Kidney epithelial cell (primary cell): Measurements from ENCODE around the gene ZNF888. TPM values are rescaled to one million over a fixed set of nuclear protein-coding genes. Genes with fewer than 3 reads are reported as not detected.
"Not testable (repeated sequence)": the region's sequence is repeated elsewhere in the genome, so short reads cannot be mapped to it uniquely, and the experiment has no call there.

ENCODE experiments used
- DNase-seq: peaks from one replicate; pipeline ENCODE4 v3.0.0-alpha.2; 2010; ENCODE audit warnings: low read depth
- H3K27me3 ChIP-seq: 2 replicates; pipeline ENCODE4 v1.6.0; 2011; ENCODE audit warnings: low read length; ENCODE audit not compliant: control insufficient read depth, insufficient read depth
- H3K36me3 ChIP-seq: 2 replicates; pipeline ENCODE4 v1.5.1; 2011; ENCODE audit warnings: low read length; ENCODE audit not compliant: control insufficient read depth, insufficient read depth
- H3K4me3 ChIP-seq: 2 replicates; pipeline ENCODE4 v1.5.1; 2011; ENCODE audit warnings: low read depth, mild to moderate bottlenecking, control low read depth, low read length
- total RNA-seq: library from RNA; depleted of rRNA; stranded (reverse); fragments of >200 nt; gene quantifications from 2 replicates; pipeline ENCODE4 v1.2.3, GENCODE V29; 2015
- TF ChIP-seq, protein P1 (sequence below): IDR thresholded peaks from 2 replicates; pipeline ENCODE4 v1.5.1; 2011; ENCODE audit warnings: mild to moderate bottlenecking, moderate library complexity, low read length, control low read depth, inconsistent platforms; ENCODE audit not compliant: insufficient read depth, poor library complexity, severe bottlenecking

Gene ZNF888
- total RNA-seq, 1 donor from 2014 or later, result 4.3 TPM

GRCh38 chr19:52901842-52902241 is 21.4 kb downstream of the ZNF888 start:
- Histone ChIP-seq H3K36me3 (no peaks in the 10 kb centered on the region), H3K27me3 (no peaks in the 10 kb centered on the region), H3K4me3 (no peak overlapping the region)
- no peak for DNase-seq
- TF ChIP-seq, protein P1, sequence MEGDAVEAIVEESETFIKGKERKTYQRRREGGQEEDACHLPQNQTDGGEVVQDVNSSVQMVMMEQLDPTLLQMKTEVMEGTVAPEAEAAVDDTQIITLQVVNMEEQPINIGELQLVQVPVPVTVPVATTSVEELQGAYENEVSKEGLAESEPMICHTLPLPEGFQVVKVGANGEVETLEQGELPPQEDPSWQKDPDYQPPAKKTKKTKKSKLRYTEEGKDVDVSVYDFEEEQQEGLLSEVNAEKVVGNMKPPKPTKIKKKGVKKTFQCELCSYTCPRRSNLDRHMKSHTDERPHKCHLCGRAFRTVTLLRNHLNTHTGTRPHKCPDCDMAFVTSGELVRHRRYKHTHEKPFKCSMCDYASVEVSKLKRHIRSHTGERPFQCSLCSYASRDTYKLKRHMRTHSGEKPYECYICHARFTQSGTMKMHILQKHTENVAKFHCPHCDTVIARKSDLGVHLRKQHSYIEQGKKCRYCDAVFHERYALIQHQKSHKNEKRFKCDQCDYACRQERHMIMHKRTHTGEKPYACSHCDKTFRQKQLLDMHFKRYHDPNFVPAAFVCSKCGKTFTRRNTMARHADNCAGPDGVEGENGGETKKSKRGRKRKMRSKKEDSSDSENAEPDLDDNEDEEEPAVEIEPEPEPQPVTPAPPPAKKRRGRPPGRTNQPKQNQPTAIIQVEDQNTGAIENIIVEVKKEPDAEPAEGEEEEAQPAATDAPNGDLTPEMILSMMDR, result no peak

- not testable (repeated sequence) for H3K4me3 ChIP-seq, H3K27me3 ChIP-seq, H3K36me3 ChIP-seq, DNase-seq
Measured at GRCh38 chr19:52898596-52898995, 24.6 kb downstream of the ZNF888 start.

GRCh38 chr19:52898101-52898500 is 25.1 kb downstream of the ZNF888 start:
- Histone ChIP-seq H3K36me3 (no peaks in the 10 kb centered on the region), H3K27me3 (no peaks in the 10 kb centered on the region), H3K4me3 (no peak overlapping the region)
- TF ChIP-seq, protein P1, result no peak
- no peak for DNase-seq

DNA sequence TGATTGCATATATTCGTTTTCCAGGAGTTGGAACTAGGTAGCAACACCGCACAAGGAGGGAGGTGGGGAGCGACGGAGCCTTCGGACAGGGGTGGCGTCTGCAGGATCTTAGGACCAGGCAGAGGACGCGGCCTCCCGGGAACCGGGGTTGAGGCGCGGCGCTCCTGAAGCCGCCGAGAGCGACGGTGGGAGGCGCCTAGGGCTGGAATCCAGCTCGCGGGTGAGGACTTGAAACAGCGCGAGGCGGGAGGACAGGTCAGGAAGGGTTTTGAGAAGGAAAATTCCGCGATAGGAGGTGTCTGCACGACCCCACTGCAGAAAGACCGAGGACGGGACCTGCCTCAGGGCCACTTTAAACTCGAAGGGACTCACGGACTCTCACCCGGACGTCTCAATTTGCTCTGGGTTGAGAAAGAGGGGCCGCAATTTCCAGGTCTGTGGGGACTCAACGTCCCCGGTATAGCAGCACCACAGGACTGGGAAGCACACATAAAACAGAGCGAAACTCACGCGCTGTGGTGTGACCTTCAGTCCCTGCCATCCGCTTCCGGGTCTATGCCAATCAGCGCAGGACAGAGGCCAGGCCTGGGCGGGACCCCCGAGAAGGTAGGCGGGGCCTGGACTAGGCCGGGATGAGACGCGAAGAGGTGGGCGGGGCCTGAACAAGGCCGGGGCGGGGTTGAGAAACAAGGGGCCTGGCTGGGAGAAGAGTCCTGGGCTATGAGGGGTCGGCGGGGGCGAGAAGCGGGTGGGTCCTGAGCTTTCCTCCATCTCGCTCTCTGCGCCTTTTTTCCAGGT is 25.9 kb downstream of the ZNF888 start, which contains the start of gene ZNF320:
Gene ZNF320, minus strand, starts transcription at position 498 of the 798 bp plus-strand sequence. CDS start 7,380 bp downstream, outside the sequence.
- H3K27me3 ChIP-seq, result no peaks in the 10 kb centered on the region
- TF ChIP-seq, protein P1, result no peak
- H3K36me3 ChIP-seq, result no peaks in the 10 kb centered on the region
- peak within 1 kb of the TSS; percentile 49 for H3K4me3 ChIP-seq
- DNase-seq, result peak; percentile 72

DNA sequence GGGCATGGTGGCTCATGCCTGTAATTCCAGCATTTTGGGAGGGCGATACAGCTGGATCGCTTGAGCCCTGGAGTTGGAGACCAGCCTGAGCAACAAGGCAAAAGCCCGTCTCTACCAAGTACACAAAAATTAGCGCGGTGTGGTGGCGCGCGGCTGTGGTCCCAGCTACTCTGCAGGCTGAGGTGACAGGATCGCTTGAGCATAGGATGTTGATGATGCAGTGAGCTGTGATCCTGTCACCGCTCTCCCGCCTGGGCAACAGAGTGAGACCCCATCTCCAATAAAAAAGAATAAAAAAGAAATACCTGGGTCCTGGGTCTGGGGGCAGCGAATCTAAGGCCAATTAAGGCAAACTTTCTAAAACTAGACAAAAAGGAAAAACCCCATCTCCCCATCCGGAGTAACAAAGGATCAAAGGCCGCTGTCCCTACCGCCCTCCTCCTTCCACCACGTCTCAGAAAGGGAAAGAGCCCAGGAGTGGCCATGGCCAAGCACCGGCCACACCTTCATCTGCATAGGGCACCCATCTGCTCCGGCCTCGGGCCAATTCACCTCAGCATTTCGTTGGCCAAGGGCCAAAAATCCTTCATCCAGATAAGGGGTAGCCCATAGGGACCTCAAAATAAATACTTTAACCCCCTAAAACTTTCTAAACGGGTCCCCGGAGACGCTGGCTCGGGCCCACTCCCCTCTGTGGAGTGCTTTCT is 26.6 kb downstream of the ZNF888 start:
- TF ChIP-seq, protein P1, result no peak

GRCh38 chr19:52891336-52891735 is 31.9 kb downstream of the ZNF888 start:
- no peak for DNase-seq
- H3K27me3 ChIP-seq, result no peaks in the 10 kb centered on the region
- no peak overlapping the region for H3K4me3 ChIP-seq
- TF ChIP-seq, protein P1, result no peak
- H3K36me3 ChIP-seq, result no peaks in the 10 kb centered on the region

More for the DNA sequence above, 26.6 kb downstream of the ZNF888 start:
- no peaks in the 10 kb centered on the region for H3K36me3 ChIP-seq
- peak overlapping the region; percentile 49 for H3K4me3 ChIP-seq
- DNase-seq, result no peak
- H3K27me3 ChIP-seq, result no peaks in the 10 kb centered on the region
